Prostate gland (tissue), 2 donors: Measurements from ENCODE around the gene NLN. TPM values are rescaled to one million over a fixed set of nuclear protein-coding genes. Genes with fewer than 3 reads are reported as not detected.

Experiments used
- DNase-seq: peaks from one replicate; pipeline ENCODE4 v3.0.0-alpha.2; 2019; ENCODE audit warnings: low spot score
- H3K27ac ChIP-seq, 2 donors: fragments of 200-600 bp; sonication (generic); 2 replicates each; pipeline ENCODE4 v1.5.1; 2017 to 2019
- H3K27me3 ChIP-seq: fragments of 200-600 bp; sonication (generic); replicated peaks from 2 replicates; pipeline ENCODE4 v1.5.1; 2019; ENCODE audit not compliant: insufficient read depth
- H3K36me3 ChIP-seq, 2 donors: fragments of 200-600 bp; sonication (generic); 1 replicate in 1 of 2; 2 replicates in 1 of 2; pipeline versions ENCODE4 v1.5.1 to v1.8.1; 2017 to 2019
- H3K4me1 ChIP-seq: fragments of 200-600 bp; sonication (generic); replicated peaks from 2 replicates; pipeline ENCODE4 v1.5.1; 2019
- H3K4me3 ChIP-seq, 2 donors: fragments of 200-600 bp; sonication (generic); 2 replicates each; pipeline ENCODE4 v1.5.1; 2017 to 2019
- H3K9me3 ChIP-seq: fragments of 200-600 bp; sonication (generic); 2 replicates; pipeline ENCODE4 v1.5.1; 2017
- POLR2A ChIP-seq: fragments of 450-650 bp; IDR thresholded peaks from one replicate; pipeline ENCODE4 v1.6.1; 2016; ENCODE audit warnings: antibody characterized with exemption, mild to moderate bottlenecking
- POLR2AphosphoS5 ChIP-seq: sonication (generic); formaldehyde crosslinking; IDR thresholded peaks from one replicate; pipeline ENCODE4 v1.6.1; 2017; ENCODE audit warnings: antibody characterized with exemption
- WGBS: methylation state at CpG from one replicate; pipeline ENCODE4 v1.1.5; 2018; 5-methylcytosine and 5-hydroxymethylcytosine counted together
- intact Hi-C: fragments of 100-400 bp; cut with DNase I; formaldehyde crosslinking; loops from one replicate; pipeline ENCODE4 v1.14.2; 2022
- total RNA-seq, 2 donors: library from RNA; depleted of rRNA; stranded (reverse); fragments of >200 nt; gene quantifications; one replicate each; pipeline ENCODE4 v1.1.0, GENCODE V29; 2016
- TF ChIP-seq, protein P1 (sequence below), 4 experiments: fragments of 200-600 bp in 2 of 4; fragments of 450-650 bp in 2 of 4; sonication (generic) in 2 of 4; IDR thresholded peaks; 1 replicate in 3 of 4; 2 replicates in 1 of 4; pipeline ENCODE4 v1.5.1; 2016 to 2019; ENCODE audit warnings: antibody characterized with exemption in 4 of 4, mild to moderate bottlenecking in 2 of 4, moderate library complexity in 2 of 4

The NLN gene
- total RNA-seq, 2 donors from 2014 or later, result 10.0 to 10.8 TPM

DNA sequence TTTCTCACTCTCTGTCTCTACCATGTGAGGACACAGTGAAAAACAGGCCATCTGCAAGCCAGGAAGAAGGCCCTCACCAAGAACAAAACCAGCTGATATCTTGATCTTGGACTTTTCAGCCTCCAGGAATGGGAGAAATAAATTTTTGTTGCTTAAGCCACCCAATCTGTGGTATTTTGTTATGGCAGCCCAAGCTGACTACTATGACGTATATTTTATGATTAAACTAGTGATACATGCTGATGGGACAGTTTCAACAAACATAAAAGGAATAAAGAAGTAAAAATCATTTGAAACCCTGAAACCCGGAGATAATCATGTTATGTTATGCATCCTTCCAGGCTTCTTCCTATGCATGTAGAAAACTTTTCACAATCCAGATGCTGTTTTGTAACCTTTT, 132.9 kb downstream of the NLN start:
- Histone ChIP-seq H3K36me3 (no peaks in the 10 kb centered on the region), H3K4me1 (no peaks in the 10 kb centered on the region), H3K9me3 (no peaks in the 10 kb centered on the region), H3K4me3 (no peak overlapping the region), H3K27me3 (no peaks in the 10 kb centered on the region), H3K27ac (no peak overlapping the region)
- DNase-seq, result no peak
- 86% methylated on average over 2 of the region's 2 CpGs for WGBS
- TF ChIP-seq POLR2A (no peak), POLR2AphosphoS5 (no peak)
- TF ChIP-seq, protein P1, sequence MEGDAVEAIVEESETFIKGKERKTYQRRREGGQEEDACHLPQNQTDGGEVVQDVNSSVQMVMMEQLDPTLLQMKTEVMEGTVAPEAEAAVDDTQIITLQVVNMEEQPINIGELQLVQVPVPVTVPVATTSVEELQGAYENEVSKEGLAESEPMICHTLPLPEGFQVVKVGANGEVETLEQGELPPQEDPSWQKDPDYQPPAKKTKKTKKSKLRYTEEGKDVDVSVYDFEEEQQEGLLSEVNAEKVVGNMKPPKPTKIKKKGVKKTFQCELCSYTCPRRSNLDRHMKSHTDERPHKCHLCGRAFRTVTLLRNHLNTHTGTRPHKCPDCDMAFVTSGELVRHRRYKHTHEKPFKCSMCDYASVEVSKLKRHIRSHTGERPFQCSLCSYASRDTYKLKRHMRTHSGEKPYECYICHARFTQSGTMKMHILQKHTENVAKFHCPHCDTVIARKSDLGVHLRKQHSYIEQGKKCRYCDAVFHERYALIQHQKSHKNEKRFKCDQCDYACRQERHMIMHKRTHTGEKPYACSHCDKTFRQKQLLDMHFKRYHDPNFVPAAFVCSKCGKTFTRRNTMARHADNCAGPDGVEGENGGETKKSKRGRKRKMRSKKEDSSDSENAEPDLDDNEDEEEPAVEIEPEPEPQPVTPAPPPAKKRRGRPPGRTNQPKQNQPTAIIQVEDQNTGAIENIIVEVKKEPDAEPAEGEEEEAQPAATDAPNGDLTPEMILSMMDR (IDR thresholded peaks at IDR 0.05), result no peak
- intact Hi-C loops, result no loop called here

DNA sequence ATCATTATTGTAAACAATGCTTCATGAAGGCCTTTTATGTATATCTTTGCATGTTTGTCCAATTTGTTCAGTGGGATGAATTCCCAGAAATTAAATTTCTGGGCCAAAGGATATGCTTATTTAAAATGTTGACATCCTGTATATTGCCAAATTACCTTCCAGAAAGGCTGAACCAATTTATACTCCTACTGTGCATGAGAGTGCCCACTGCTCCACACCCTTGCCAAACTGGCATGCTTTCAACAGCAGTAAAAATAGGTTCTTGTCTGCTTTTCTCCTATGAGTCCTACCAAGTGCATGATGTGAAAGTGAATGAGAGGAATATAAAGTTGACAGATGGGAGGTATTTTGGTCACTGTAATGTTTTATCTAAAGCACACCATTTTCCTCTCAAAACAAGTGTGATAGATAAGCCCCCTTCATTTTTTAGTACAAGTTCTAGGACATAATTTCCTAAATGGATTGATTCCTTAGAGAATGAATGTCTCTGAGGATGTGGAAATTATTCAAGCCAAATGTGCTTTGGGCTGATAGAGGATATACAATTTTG, 133.8 kb downstream of the NLN start:
- Histone ChIP-seq H3K27ac (no peak overlapping the region), H3K4me1 (no peaks in the 10 kb centered on the region), H3K27me3 (no peaks in the 10 kb centered on the region), H3K9me3 (no peaks in the 10 kb centered on the region), H3K4me3 (no peak overlapping the region), H3K36me3 (no peaks in the 10 kb centered on the region)
- DNase-seq, result no peak
- no peak for TF ChIP-seq POLR2AphosphoS5
- no peak for TF ChIP-seq POLR2A
- TF ChIP-seq, protein P1 (IDR thresholded peaks at IDR 0.05), result no peak
- intact Hi-C loops, result no loop called here

DNA sequence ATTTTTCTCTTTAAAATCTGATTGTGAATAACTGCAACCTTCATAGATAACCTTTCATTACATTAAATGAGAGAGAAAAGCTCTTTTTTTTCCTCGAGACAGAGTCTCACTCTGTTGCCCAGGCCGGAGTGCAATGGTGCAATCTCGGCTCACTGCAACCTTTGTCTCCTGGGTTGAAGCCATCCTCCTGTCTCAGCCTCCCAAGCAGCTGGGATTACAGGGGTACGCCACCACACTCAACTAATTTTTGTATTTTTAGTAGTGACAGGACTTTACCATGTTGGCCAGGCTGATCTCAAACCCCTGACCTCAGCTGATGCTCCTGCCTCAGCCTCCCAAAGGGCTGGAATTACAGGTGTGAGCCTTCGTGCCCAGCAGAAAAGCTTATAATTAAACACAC, 134.5 kb downstream of the NLN start:
- DNase-seq, result no peak

DNA sequence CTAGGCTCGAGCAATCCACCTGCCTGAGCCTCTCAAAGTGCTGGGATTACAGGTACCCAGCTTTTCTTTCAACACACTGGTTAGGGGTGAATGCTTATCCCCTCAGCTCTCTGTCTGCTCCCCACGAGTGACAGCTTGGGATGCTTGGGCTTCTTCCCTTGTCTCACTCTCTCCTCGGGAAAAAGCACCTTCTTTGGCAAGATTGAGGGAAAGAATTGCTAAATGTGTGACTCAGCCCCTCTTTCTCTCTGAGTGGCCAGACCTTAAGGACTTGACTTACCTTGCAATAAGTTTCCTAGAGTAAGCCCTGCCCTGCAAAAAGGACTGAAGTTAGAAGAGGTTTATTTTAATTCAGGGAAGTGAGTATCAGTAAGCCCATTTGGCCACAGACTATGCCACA, 136.3 kb downstream of the NLN start:
- no peaks in the 10 kb centered on the region for H3K9me3 ChIP-seq
- no peak overlapping the region for H3K4me3 ChIP-seq
- intact Hi-C loops, result no loop called here
- DNase-seq, result no peak
- H3K36me3 ChIP-seq, result no peaks in the 10 kb centered on the region
- H3K27me3 ChIP-seq, result no peaks in the 10 kb centered on the region
- TF ChIP-seq POLR2AphosphoS5, result no peak
- TF ChIP-seq, protein P1 (IDR thresholded peaks at IDR 0.05), result no peak
- no peak for TF ChIP-seq POLR2A
- no peaks in the 10 kb centered on the region for H3K4me1 ChIP-seq
- no peak overlapping the region for H3K27ac ChIP-seq
- WGBS, result 80% methylated on average over 3 of the region's 3 CpGs

More for the DNA sequence above, 134.5 kb downstream of the NLN start:
- WGBS, result 92% methylated on average over 5 of the region's 5 CpGs
- Histone ChIP-seq H3K4me1 (no peaks in the 10 kb centered on the region), H3K27ac (no peak overlapping the region), H3K4me3 (no peak overlapping the region), H3K27me3 (no peaks in the 10 kb centered on the region), H3K36me3 (no peaks in the 10 kb centered on the region), H3K9me3 (no peaks in the 10 kb centered on the region)
- intact Hi-C loops, result no loop called here
- TF ChIP-seq POLR2A, result no peak
- TF ChIP-seq, protein P1 (IDR thresholded peaks at IDR 0.05), result no peak
- TF ChIP-seq POLR2AphosphoS5, result no peak

DNA sequence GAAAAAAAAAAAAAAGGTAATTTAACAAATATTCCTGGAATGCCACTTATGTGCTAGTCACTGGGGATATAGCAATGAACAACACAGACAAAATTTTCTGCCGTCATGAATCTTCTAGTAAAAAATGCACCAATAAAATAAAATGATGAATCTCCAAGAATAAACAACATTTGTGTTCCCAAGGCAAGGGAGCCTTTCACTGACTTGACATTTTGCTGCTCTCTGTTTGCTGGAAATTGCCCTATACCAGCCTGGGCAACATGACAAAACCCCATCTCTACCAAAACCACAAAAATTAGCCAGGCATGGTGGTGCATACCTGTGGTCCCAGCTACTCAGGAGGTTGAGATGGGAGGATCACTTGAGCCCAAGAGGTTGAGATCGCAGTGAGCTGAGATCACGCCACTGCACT, 139.8 kb downstream of the NLN start:
- Histone ChIP-seq H3K9me3 (no peaks in the 10 kb centered on the region), H3K4me3 (no peak overlapping the region), H3K4me1 (no peaks in the 10 kb centered on the region), H3K27me3 (no peaks in the 10 kb centered on the region), H3K36me3 (no peaks in the 10 kb centered on the region), H3K27ac (no peak overlapping the region)
- WGBS, result 72% methylated on average over 3 of the region's 3 CpGs
- no peak for DNase-seq
- TF ChIP-seq POLR2A, result no peak
- TF ChIP-seq, protein P1 (IDR thresholded peaks at IDR 0.05), result no peak
- intact Hi-C loops, result no loop called here
